IMR-90 (cell line): ENCODE results near the gene SPATA32. TPM values are rescaled to one million over a fixed set of nuclear protein-coding genes. Genes with fewer than 3 reads are reported as not detected.

Experiments
- ATAC-seq: fragments of 200-7000 bp; cut with Tn5 transposase; 2 replicates; pipeline ENCODE4 v1.9.1; 2020; ENCODE audit warnings: low read depth, mild to moderate bottlenecking, moderate library complexity
- BruUV-seq: library from RNA; stranded (reverse); fragments of 400-500 nt; replicated peaks from 2 replicates; lab custom pipeline; 2021; lab: Mats Ljungman, UMichigan
- CTCF ChIA-PET: fragments of 300-600 bp; formaldehyde crosslinking; extraction: SDS; loops from one replicate; lab custom pipeline; 2021; ENCODE audit warnings: antibody characterized with exemption; lab: Yijun Ruan, JAX
- POLR2A ChIA-PET: fragments of 300-600 bp; sonication (Branson Sonifier 250); formaldehyde crosslinking; loops from one replicate; lab custom pipeline; 2022; ENCODE audit warnings: antibody characterized with exemption; ENCODE audit not compliant: unreplicated experiment; lab: Charles Lee
- DNase-seq: peaks from one replicate; pipeline ENCODE4 v3.0.0; 2013
- H2AFZ ChIP-seq: replicated peaks from 2 replicates; pipeline ENCODE3; 2013; ENCODE audit warnings: low read length, mild to moderate bottlenecking; ENCODE audit not compliant: poor library complexity
- H2AK5ac ChIP-seq: 2 replicates; pipeline ENCODE4 v1.6.1; 2013; ENCODE audit warnings: low read depth, low read length, inconsistent platforms
- H2AK9ac ChIP-seq: replicated peaks from 2 replicates; pipeline ENCODE3; 2013; ENCODE audit warnings: mild to moderate bottlenecking, low read depth, low read length, moderate library complexity; ENCODE audit not compliant: poor library complexity
- H2BK120ac ChIP-seq: 2 replicates; pipeline ENCODE4 v1.6.1; 2013; ENCODE audit warnings: low read depth, low read length, inconsistent platforms
- H2BK15ac ChIP-seq: 3 replicates; pipeline ENCODE4 v1.6.1; 2013; ENCODE audit warnings: low read depth, low read length, inconsistent platforms
- H2BK20ac ChIP-seq: 2 replicates; pipeline ENCODE4 v1.6.1; 2013; ENCODE audit warnings: low read depth, mild to moderate bottlenecking, inconsistent platforms, low read length, moderate library complexity
- H2BK5ac ChIP-seq: 2 replicates; pipeline ENCODE4 v1.6.1; 2013; ENCODE audit warnings: mild to moderate bottlenecking, low read depth, low read length, inconsistent platforms; ENCODE audit not compliant: poor library complexity, severe bottlenecking
- H3K14ac ChIP-seq: replicated peaks from 2 replicates; pipeline ENCODE4 v1.6.1; 2013; ENCODE audit warnings: low read depth, low read length, inconsistent platforms
- H3K18ac ChIP-seq: 2 replicates; pipeline ENCODE4 v1.6.1; 2013; ENCODE audit warnings: low read depth, low read length, control low read depth
- H3K23ac ChIP-seq: 2 replicates; pipeline ENCODE4 v1.6.1; 2013; ENCODE audit warnings: low read depth, low read length, inconsistent platforms
- H3K27ac ChIP-seq: 2 replicates; pipeline ENCODE4 v1.5.1; 2013; ENCODE audit warnings: mild to moderate bottlenecking, control low read depth, low read length; ENCODE audit not compliant: insufficient read depth
- H3K27me3 ChIP-seq: 2 replicates; pipeline ENCODE4 v1.6.1; 2013; ENCODE audit warnings: low read length; ENCODE audit not compliant: control insufficient read depth, insufficient read depth
- H3K36me3 ChIP-seq: 2 replicates; pipeline ENCODE4 v1.6.1; 2013; ENCODE audit warnings: low read length, mixed read lengths; ENCODE audit not compliant: control insufficient read depth, insufficient read depth
- H3K4ac ChIP-seq: 2 replicates; pipeline ENCODE4 v1.6.1; 2013; ENCODE audit warnings: low read depth, low read length, inconsistent platforms
- H3K4me1 ChIP-seq: 2 replicates; pipeline ENCODE4 v1.6.1; 2013; ENCODE audit warnings: low read length, mixed read lengths; ENCODE audit not compliant: control insufficient read depth, insufficient read depth
- H3K4me2 ChIP-seq: 2 replicates; pipeline ENCODE4 v1.6.1; 2013; ENCODE audit warnings: low read depth, mild to moderate bottlenecking, control low read depth, low read length, moderate library complexity
- H3K4me3 ChIP-seq: 2 replicates; pipeline ENCODE4 v1.5.1; 2013; ENCODE audit warnings: low read depth, mild to moderate bottlenecking, control low read depth, low read length, moderate library complexity; ENCODE audit not compliant: insufficient read depth
- H3K56ac ChIP-seq: 2 replicates; pipeline ENCODE4 v1.6.1; 2013; ENCODE audit warnings: low read length, inconsistent platforms; ENCODE audit not compliant: insufficient read depth; ENCODE audit errors: extremely low read depth
- H3K79me1 ChIP-seq, 2 experiments: 2 replicates each; pipeline ENCODE4 v1.6.1; 2013; ENCODE audit warnings: low read length in 2 of 2, inconsistent platforms in 1 of 2, low read depth in 1 of 2
- H3K9ac ChIP-seq: 2 replicates; pipeline ENCODE4 v1.6.1; 2013; ENCODE audit warnings: low read depth, low read length, control low read depth
- H3K9me1 ChIP-seq: 2 replicates; pipeline ENCODE4 v1.6.1; 2013; ENCODE audit warnings: low read length, inconsistent platforms; ENCODE audit not compliant: insufficient read depth
- H3K9me3 ChIP-seq: 2 replicates; pipeline ENCODE4 v1.6.1; 2013; ENCODE audit warnings: low read length; ENCODE audit not compliant: control insufficient read depth, insufficient read depth
- H4K20me1 ChIP-seq: 2 replicates; pipeline ENCODE4 v1.6.1; 2013; ENCODE audit warnings: low read length, inconsistent platforms; ENCODE audit not compliant: insufficient read depth
- H4K5ac ChIP-seq: 2 replicates; pipeline ENCODE4 v1.6.1; 2013; ENCODE audit warnings: mild to moderate bottlenecking, low read depth, low read length, control low read depth
- H4K8ac ChIP-seq, 2 experiments: 2 replicates each; pipeline ENCODE4 v1.6.1; 2013; ENCODE audit warnings: low read depth in 2 of 2, low read length in 2 of 2, control low read depth in 1 of 2, inconsistent platforms in 1 of 2
- H4K91ac ChIP-seq: 2 replicates; pipeline ENCODE4 v1.6.1; 2013; ENCODE audit warnings: low read depth, low read length, inconsistent platforms; ENCODE audit not compliant: insufficient read depth
- BHLHE40 ChIP-seq: fragments of 150-350 bp; IDR thresholded peaks from 2 replicates; pipeline ENCODE4 v1.6.1; 2016; ENCODE audit warnings: mild to moderate bottlenecking, low read depth, low read length
- CEBPB ChIP-seq: IDR thresholded peaks from 2 replicates; pipeline ENCODE4 v1.6.1; 2012; ENCODE audit warnings: low read depth, low read length, improper control_type of control experiment
- CTCF ChIP-seq: conservative IDR thresholded peaks from 2 replicates; pipeline ENCODE4 v1.5.1; 2012; ENCODE audit warnings: mild to moderate bottlenecking, low read depth, low read length, improper control_type of control experiment
- MAZ ChIP-seq: IDR thresholded peaks from 2 replicates; pipeline ENCODE4 v1.6.1; 2012; ENCODE audit warnings: low read depth, mild to moderate bottlenecking, low read length, improper control_type of control experiment, moderate library complexity, borderline replicate concordance
- NFE2L2 ChIP-seq: fragments of 150-350 bp; IDR thresholded peaks from 2 replicates; pipeline ENCODE4 v1.6.1; 2016; ENCODE audit warnings: low read depth, mild to moderate bottlenecking, low read length
- POLR2A ChIP-seq: IDR thresholded peaks from 2 replicates; pipeline ENCODE4 v1.6.1; 2012; ENCODE audit warnings: mild to moderate bottlenecking, low read depth, low read length
- RAD21 ChIP-seq: IDR thresholded peaks from 2 replicates; pipeline ENCODE4 v1.6.1; 2012; ENCODE audit warnings: low read length, improper control_type of control experiment
- RCOR1 ChIP-seq: IDR thresholded peaks from 2 replicates; pipeline ENCODE4 v1.6.1; 2012; ENCODE audit warnings: mild to moderate bottlenecking, low read length, improper control_type of control experiment; ENCODE audit not compliant: insufficient replicate concordance
- RFX5 ChIP-seq: IDR thresholded peaks from 2 replicates; pipeline ENCODE4 v1.8.0; 2012; ENCODE audit warnings: low read depth, mild to moderate bottlenecking, low read length, moderate library complexity
- SMC3 ChIP-seq: fragments of 150-350 bp; IDR thresholded peaks from 2 replicates; pipeline ENCODE4 v1.6.1; 2016; ENCODE audit warnings: low read depth, mild to moderate bottlenecking, antibody characterized with exemption, low read length, moderate library complexity
- WGBS, 2 experiments: methylation state at CpG; one replicate each; pipeline versions ENCODE4 v1.1.5 to v1.1.7; 2013; ENCODE audit warnings: missing lambda C conversion rate in 2 of 2; ENCODE audit not compliant: insufficient read length in 1 of 2; ENCODE audit errors: extremely low coverage in 2 of 2; 5-methylcytosine and 5-hydroxymethylcytosine counted together
- dilution Hi-C: fragments of 300-500 bp; cut with HindIII; formaldehyde crosslinking; loops from one replicate; pipeline ENCODE4 v1.14.3; 2018; ENCODE audit warnings: low sequenced_read_pairs; ENCODE audit not compliant: unreplicated experiment
- in situ Hi-C: fragments of 300-500 bp; cut with MboI; formaldehyde crosslinking; loops from 3 replicates; pipeline ENCODE4 v1.14.3; 2019; ENCODE audit warnings: low sequenced_read_pairs, inconsistent platforms, mixed read lengths
- intact Hi-C: fragments of 100-400 bp; cut with micrococcal nuclease; formaldehyde crosslinking; loops from 2 replicates; pipeline ENCODE4 v1.10.0; 2022
- polyA plus RNA-seq, 3 experiments: library from polyadenylated mRNA; depleted of rRNA; stranded (reverse); fragments of >200 nt; gene quantifications; 2 replicates each; pipeline ENCODE4 v1.2.3, GENCODE V29; 2012; ENCODE audit warnings: low replicate concordance in 1 of 3
- total RNA-seq: library from RNA; depleted of rRNA; stranded (reverse); fragments of >200 nt; gene quantifications from 2 replicates; pipeline ENCODE4 v1.2.3, GENCODE V29; 2012

Gene SPATA32
- total and polyA plus RNA-seq, 2 of the 4 experiments (the other 2 are of a cell fraction): 0.18 TPM; not detected in 1

GRCh38 chr17:45230410-45230786 is 31.5 kb downstream of the SPATA32 start:
- Histone ChIP-seq H4K5ac (peak overlapping the region; percentile 13), H3K4me2 (no peak overlapping the region)

More at GRCh38 chr17:45230410-45230786, 31.5 kb downstream of the SPATA32 start:
- Histone ChIP-seq H3K9me3 (no peaks in the 10 kb centered on the region), H3K4me1 (peaks cover 37% of the 10 kb centered on the region), H2BK5ac (peak overlapping the region; percentile 21), H3K14ac (0 out of 2 replicates have a peak overlapping the region, but pooled peaks have one; percentile 41), H3K36me3 (no peaks in the 10 kb centered on the region), H2AFZ (peak overlapping the region; percentile 69), H3K9me1 (peaks cover 24% of the 10 kb centered on the region), H2BK15ac (peak overlapping the region; percentile 86; the same call in 2 of the 3 replicates), H3K23ac (no peak overlapping the region), H4K20me1 (no peaks in the 10 kb centered on the region), H3K79me1 (peaks cover 0 to 28% of the 10 kb centered on the region in 2 experiments; a peak in 3 of 4 replicates), H4K8ac (peak overlapping the region; percentile 87 to 98; a peak in 3 of 4 replicates), H2AK5ac (peak overlapping the region; percentile 75), H3K4me3 (no peak overlapping the region), H2BK20ac (peak overlapping the region; percentile 82; the same call in 1 of the 2 replicates), H3K56ac (no peak overlapping the region), H2AK9ac (peak overlapping the region; percentile 44), H3K18ac (peak overlapping the region; percentile 87; the same call in 1 of the 2 replicates), H3K9ac (no peak overlapping the region; the same call in 1 of the 2 replicates), H4K91ac (peak overlapping the region; percentile 96; the same call in 1 of the 2 replicates), H3K4ac (peak overlapping the region; percentile 97), H2BK120ac (peak overlapping the region; percentile 98), H3K27ac (peak overlapping the region; percentile 91), H3K27me3 (no peaks in the 10 kb centered on the region)
- TF ChIP-seq SMC3 (no peak), BHLHE40 (no peak), RFX5 (no peak), RCOR1 (no peak), NFE2L2 (no peak), CEBPB (no peak), MAZ (no peak), POLR2A (no peak), RAD21 (no peak), CTCF (no peak)
- in situ Hi-C loops (no loop called here), dilution Hi-C loops (no loop called here), intact Hi-C loops (no loop called here)
- ChIA-PET POLR2A (no interaction called here), CTCF (interaction anchor here (0.8 kb wide), 1 partner anchor 95 kb away, joined by 3 read pairs; the partner anchor contains the start of gene ACBD4)
- ATAC-seq: no peak
- DNase-seq: no peak
- WGBS, 2 experiments: no CpG with 5 or more reads among the region's 4 CpGs
- no TSS peak for BruUV-seq
